Stomach (tissue), 4 donors: ENCODE results near the gene FAM227B.

Source experiments
- CTCF ChIP-seq, 7 experiments: fragments of 450-650 bp in 4 of 7; fragments of 200-600 bp in 3 of 7; sonication (generic) in 3 of 7; IDR thresholded peaks; one replicate each; pipeline ENCODE4 v1.5.1; 2016 to 2019; ENCODE audit warnings: antibody characterized with exemption in 7 of 7, control low read depth in 2 of 7, mild to moderate bottlenecking in 1 of 7
- EP300 ChIP-seq: sonication (generic); formaldehyde crosslinking; IDR thresholded peaks from one replicate; pipeline ENCODE4 v1.6.1; 2017; ENCODE audit warnings: antibody characterized with exemption
- POLR2A ChIP-seq, 4 donors: fragments of 450-650 bp; IDR thresholded peaks; one replicate each; pipeline ENCODE4 v1.6.1; 2016; ENCODE audit warnings: antibody characterized with exemption in 4 of 4, control low read depth in 2 of 4, mild to moderate bottlenecking in 1 of 4, moderate library complexity in 1 of 4
- POLR2AphosphoS5 ChIP-seq, 3 donors: sonication (generic); formaldehyde crosslinking; IDR thresholded peaks; one replicate each; pipeline ENCODE4 v1.6.1; 2016; ENCODE audit warnings: antibody characterized with exemption in 3 of 3

DNA sequence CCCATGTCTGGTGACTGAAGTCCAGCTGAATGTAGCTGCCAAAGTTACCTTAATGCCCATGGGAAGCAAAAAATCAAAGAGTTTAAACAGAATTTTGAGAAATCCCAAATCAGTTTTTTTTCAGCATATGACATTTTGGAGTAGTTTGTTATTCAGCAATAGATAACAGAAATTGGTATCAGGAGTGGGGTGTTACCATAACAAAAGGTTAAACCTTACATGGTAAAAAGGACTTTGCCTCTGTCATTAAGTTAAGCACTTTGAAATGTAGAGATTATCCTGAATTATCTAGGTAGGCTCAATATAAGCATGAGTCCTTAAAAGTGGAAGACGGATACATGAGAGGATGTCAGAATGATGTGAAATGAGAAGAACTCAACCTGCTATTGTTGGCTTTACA lies 32.3 kb upstream of the FAM227B start:
- TF ChIP-seq CTCF (IDR thresholded peaks at IDR 0.05): no peak
- TF ChIP-seq POLR2A (IDR thresholded peaks at IDR 0.05): no peak
- no peak for TF ChIP-seq EP300
- no peak for TF ChIP-seq POLR2AphosphoS5 (IDR thresholded peaks at IDR 0.05)
